IMR-90 (cell line): Measurements from ENCODE around the gene IFT74. TPM values are rescaled to one million over a fixed set of nuclear protein-coding genes. Genes with fewer than 3 reads are reported as not detected.

Experiments
- ATAC-seq: fragments of 200-7000 bp; cut with Tn5 transposase; 2 replicates; pipeline ENCODE4 v1.9.1; 2020; ENCODE audit warnings: low read depth, mild to moderate bottlenecking, moderate library complexity
- BruUV-seq: library from RNA; stranded (reverse); fragments of 400-500 nt; replicated peaks from 2 replicates; lab custom pipeline; 2021; lab: Mats Ljungman, UMichigan
- CTCF ChIA-PET: fragments of 300-600 bp; formaldehyde crosslinking; extraction: SDS; loops from one replicate; lab custom pipeline; 2021; ENCODE audit warnings: antibody characterized with exemption; lab: Yijun Ruan, JAX
- POLR2A ChIA-PET: fragments of 300-600 bp; sonication (Branson Sonifier 250); formaldehyde crosslinking; loops from one replicate; lab custom pipeline; 2022; ENCODE audit warnings: antibody characterized with exemption; ENCODE audit not compliant: unreplicated experiment; lab: Charles Lee
- DNase-seq: peaks from one replicate; pipeline ENCODE4 v3.0.0; 2013
- H2AFZ ChIP-seq: replicated peaks from 2 replicates; pipeline ENCODE3; 2013; ENCODE audit warnings: low read length, mild to moderate bottlenecking; ENCODE audit not compliant: poor library complexity
- H2AK5ac ChIP-seq: 2 replicates; pipeline ENCODE4 v1.6.1; 2013; ENCODE audit warnings: low read depth, low read length, inconsistent platforms
- H2AK9ac ChIP-seq: replicated peaks from 2 replicates; pipeline ENCODE3; 2013; ENCODE audit warnings: mild to moderate bottlenecking, low read depth, low read length, moderate library complexity; ENCODE audit not compliant: poor library complexity
- H2BK120ac ChIP-seq: 2 replicates; pipeline ENCODE4 v1.6.1; 2013; ENCODE audit warnings: low read depth, low read length, inconsistent platforms
- H2BK15ac ChIP-seq: 3 replicates; pipeline ENCODE4 v1.6.1; 2013; ENCODE audit warnings: low read depth, low read length, inconsistent platforms
- H2BK20ac ChIP-seq: 2 replicates; pipeline ENCODE4 v1.6.1; 2013; ENCODE audit warnings: low read depth, mild to moderate bottlenecking, inconsistent platforms, low read length, moderate library complexity
- H2BK5ac ChIP-seq: 2 replicates; pipeline ENCODE4 v1.6.1; 2013; ENCODE audit warnings: mild to moderate bottlenecking, low read depth, low read length, inconsistent platforms; ENCODE audit not compliant: poor library complexity, severe bottlenecking
- H3K14ac ChIP-seq: replicated peaks from 2 replicates; pipeline ENCODE4 v1.6.1; 2013; ENCODE audit warnings: low read depth, low read length, inconsistent platforms
- H3K18ac ChIP-seq: 2 replicates; pipeline ENCODE4 v1.6.1; 2013; ENCODE audit warnings: low read depth, low read length, control low read depth
- H3K23ac ChIP-seq: 2 replicates; pipeline ENCODE4 v1.6.1; 2013; ENCODE audit warnings: low read depth, low read length, inconsistent platforms
- H3K27ac ChIP-seq: 2 replicates; pipeline ENCODE4 v1.5.1; 2013; ENCODE audit warnings: mild to moderate bottlenecking, control low read depth, low read length; ENCODE audit not compliant: insufficient read depth
- H3K27me3 ChIP-seq: 2 replicates; pipeline ENCODE4 v1.6.1; 2013; ENCODE audit warnings: low read length; ENCODE audit not compliant: control insufficient read depth, insufficient read depth
- H3K36me3 ChIP-seq: 2 replicates; pipeline ENCODE4 v1.6.1; 2013; ENCODE audit warnings: low read length, mixed read lengths; ENCODE audit not compliant: control insufficient read depth, insufficient read depth
- H3K4ac ChIP-seq: 2 replicates; pipeline ENCODE4 v1.6.1; 2013; ENCODE audit warnings: low read depth, low read length, inconsistent platforms
- H3K4me1 ChIP-seq: 2 replicates; pipeline ENCODE4 v1.6.1; 2013; ENCODE audit warnings: low read length, mixed read lengths; ENCODE audit not compliant: control insufficient read depth, insufficient read depth
- H3K4me2 ChIP-seq: 2 replicates; pipeline ENCODE4 v1.6.1; 2013; ENCODE audit warnings: low read depth, mild to moderate bottlenecking, control low read depth, low read length, moderate library complexity
- H3K4me3 ChIP-seq: 2 replicates; pipeline ENCODE4 v1.5.1; 2013; ENCODE audit warnings: low read depth, mild to moderate bottlenecking, control low read depth, low read length, moderate library complexity; ENCODE audit not compliant: insufficient read depth
- H3K56ac ChIP-seq: 2 replicates; pipeline ENCODE4 v1.6.1; 2013; ENCODE audit warnings: low read length, inconsistent platforms; ENCODE audit not compliant: insufficient read depth; ENCODE audit errors: extremely low read depth
- H3K79me1 ChIP-seq, 2 experiments: 2 replicates each; pipeline ENCODE4 v1.6.1; 2013; ENCODE audit warnings: low read length in 2 of 2, inconsistent platforms in 1 of 2, low read depth in 1 of 2
- H3K9ac ChIP-seq: 2 replicates; pipeline ENCODE4 v1.6.1; 2013; ENCODE audit warnings: low read depth, low read length, control low read depth
- H3K9me1 ChIP-seq: 2 replicates; pipeline ENCODE4 v1.6.1; 2013; ENCODE audit warnings: low read length, inconsistent platforms; ENCODE audit not compliant: insufficient read depth
- H3K9me3 ChIP-seq: 2 replicates; pipeline ENCODE4 v1.6.1; 2013; ENCODE audit warnings: low read length; ENCODE audit not compliant: control insufficient read depth, insufficient read depth
- H4K20me1 ChIP-seq: 2 replicates; pipeline ENCODE4 v1.6.1; 2013; ENCODE audit warnings: low read length, inconsistent platforms; ENCODE audit not compliant: insufficient read depth
- H4K5ac ChIP-seq: 2 replicates; pipeline ENCODE4 v1.6.1; 2013; ENCODE audit warnings: mild to moderate bottlenecking, low read depth, low read length, control low read depth
- H4K8ac ChIP-seq, 2 experiments: 2 replicates each; pipeline ENCODE4 v1.6.1; 2013; ENCODE audit warnings: low read depth in 2 of 2, low read length in 2 of 2, control low read depth in 1 of 2, inconsistent platforms in 1 of 2
- H4K91ac ChIP-seq: 2 replicates; pipeline ENCODE4 v1.6.1; 2013; ENCODE audit warnings: low read depth, low read length, inconsistent platforms; ENCODE audit not compliant: insufficient read depth
- BHLHE40 ChIP-seq: fragments of 150-350 bp; IDR thresholded peaks from 2 replicates; pipeline ENCODE4 v1.6.1; 2016; ENCODE audit warnings: mild to moderate bottlenecking, low read depth, low read length
- dilution Hi-C: fragments of 300-500 bp; cut with HindIII; formaldehyde crosslinking; loops from one replicate; pipeline ENCODE4 v1.14.3; 2018; ENCODE audit warnings: low sequenced_read_pairs; ENCODE audit not compliant: unreplicated experiment
- in situ Hi-C: fragments of 300-500 bp; cut with MboI; formaldehyde crosslinking; loops from 3 replicates; pipeline ENCODE4 v1.14.3; 2019; ENCODE audit warnings: low sequenced_read_pairs, inconsistent platforms, mixed read lengths
- intact Hi-C: fragments of 100-400 bp; cut with micrococcal nuclease; formaldehyde crosslinking; loops from 2 replicates; pipeline ENCODE4 v1.10.0; 2022
- polyA plus RNA-seq, 3 experiments: library from polyadenylated mRNA; depleted of rRNA; stranded (reverse); fragments of >200 nt; gene quantifications; 2 replicates each; pipeline ENCODE4 v1.2.3, GENCODE V29; 2012; ENCODE audit warnings: low replicate concordance in 1 of 3
- total RNA-seq: library from RNA; depleted of rRNA; stranded (reverse); fragments of >200 nt; gene quantifications from 2 replicates; pipeline ENCODE4 v1.2.3, GENCODE V29; 2012

IFT74 gene
- total and polyA plus RNA-seq, 2 of the 4 experiments (the other 2 are of a cell fraction), result 4.6 to 12.2 TPM

DNA sequence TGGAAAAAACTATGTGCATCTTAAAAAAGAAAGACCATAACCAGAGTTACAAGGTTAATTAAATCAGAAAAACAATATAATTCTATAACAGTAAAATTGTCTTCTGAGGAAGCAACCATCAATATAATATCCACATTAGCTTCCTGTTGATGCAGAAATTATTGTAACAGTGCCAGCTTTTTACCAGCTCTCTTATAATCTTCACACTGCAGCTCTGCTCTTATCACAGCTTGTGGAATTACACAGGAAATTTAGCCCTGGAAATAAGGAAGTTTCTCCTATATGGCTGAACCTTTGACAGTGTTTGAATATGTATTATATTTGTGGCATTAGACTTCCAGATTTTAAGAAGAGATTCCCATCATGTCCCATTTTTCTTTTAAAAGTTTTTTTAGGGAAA lies 103.7 kb downstream of the IFT74 start:
- H4K91ac ChIP-seq, result no peak overlapping the region
- no peak overlapping the region for H3K18ac ChIP-seq
- H4K8ac ChIP-seq, result no peak overlapping the region
- ChIA-PET POLR2A (no interaction called here), CTCF (interaction anchor here (0.8 kb wide), 1 partner anchor 12 kb away, joined by 4 read pairs; no protein-coding TSS in a partner anchor)
- H2BK120ac ChIP-seq, result no peak overlapping the region
- ATAC-seq, result no peak
- dilution Hi-C loops, result no loop called here
- no peaks in the 10 kb centered on the region; a peak in 1 of 4 replicates for H3K79me1 ChIP-seq
- no peak overlapping the region for H2AK9ac ChIP-seq
- no peaks in the 10 kb centered on the region for H4K20me1 ChIP-seq
- BruUV-seq, result no TSS peak
- no peak for TF ChIP-seq BHLHE40
- H3K9me1 ChIP-seq, result no peaks in the 10 kb centered on the region
- no peak overlapping the region for H2AK5ac ChIP-seq
- H3K27ac ChIP-seq, result no peak overlapping the region
- no peaks in the 10 kb centered on the region for H3K9me3 ChIP-seq
- no peak overlapping the region for H4K5ac ChIP-seq
- no peak overlapping the region for H3K14ac ChIP-seq
- H3K4me2 ChIP-seq, result no peak overlapping the region
- no peak overlapping the region for H2AFZ ChIP-seq
- H3K9ac ChIP-seq, result no peak overlapping the region
- no peak overlapping the region for H2BK5ac ChIP-seq
- no peaks in the 10 kb centered on the region for H3K36me3 ChIP-seq
- H3K27me3 ChIP-seq, result no peaks in the 10 kb centered on the region
- no peak overlapping the region for H3K23ac ChIP-seq
- in situ Hi-C loops, result no loop called here
- intact Hi-C loops, result no loop called here
- H3K4me3 ChIP-seq, result no peak overlapping the region
- H3K56ac ChIP-seq, result no peak overlapping the region
- H3K4ac ChIP-seq, result no peak overlapping the region
- H2BK20ac ChIP-seq, result no peak overlapping the region
- no peak overlapping the region for H2BK15ac ChIP-seq
- DNase-seq, result no peak
- peaks cover 2% of the 10 kb centered on the region for H3K4me1 ChIP-seq
